GM19324 (cell line): ENCODE data around the gene ACSBG1.

Experiments used
- ATAC-seq: cut with Tn5 transposase; IDR thresholded peaks from one replicate; pipeline ENCODE4 v1.9.1; 2021; ENCODE audit warnings: mild to moderate bottlenecking, moderate library complexity; ENCODE audit not compliant: unreplicated experiment, low FRiP score

ACSBG1 gene

GRCh38 chr15:78224023-78224411 is 10.3 kb downstream of the ACSBG1 start:
- ATAC-seq = no peak

- no peak for ATAC-seq
Observed at GRCh38 chr15:78223396-78224022, 10.9 kb downstream of the ACSBG1 start.

- no peak for ATAC-seq
Observed at GRCh38 chr15:78222745-78223395, 11.5 kb downstream of the ACSBG1 start.

GRCh38 chr15:78220713-78221112 is 13.7 kb downstream of the ACSBG1 start:
- ATAC-seq = no peak

- no peak for ATAC-seq
Observed at GRCh38 chr15:78216276-78217104, 17.9 kb downstream of the ACSBG1 start.

- no peak for ATAC-seq
Observed at GRCh38 chr15:78213956-78214355, 20.4 kb downstream of the ACSBG1 start.

GRCh38 chr15:78213425-78213750 is 21.0 kb downstream of the ACSBG1 start:
- no peak for ATAC-seq

- no peak for ATAC-seq
Observed at GRCh38 chr15:78212546-78213424, 21.6 kb downstream of the ACSBG1 start.

GRCh38 chr15:78212008-78212407 is 22.4 kb downstream of the ACSBG1 start:
- no peak for ATAC-seq

- ATAC-seq = no peak
Observed at GRCh38 chr15:78211189-78211921, 23.0 kb downstream of the ACSBG1 start.

- ATAC-seq = no peak
Observed at GRCh38 chr15:78210349-78210717, 24.0 kb downstream of the ACSBG1 start.

- no peak for ATAC-seq
Observed at GRCh38 chr15:78209646-78210348, 24.6 kb downstream of the ACSBG1 start.

- ATAC-seq = no peak
Observed at GRCh38 chr15:78208887-78209645, 25.3 kb downstream of the ACSBG1 start.

GRCh38 chr15:78208341-78208844 is 26.0 kb downstream of the ACSBG1 start:
- ATAC-seq = no peak

- ATAC-seq = no peak
Observed at GRCh38 chr15:78207641-78208340, 26.6 kb downstream of the ACSBG1 start.

- ATAC-seq = no peak
Observed at GRCh38 chr15:78207110-78207458, 27.3 kb downstream of the ACSBG1 start.

- ATAC-seq = no peak
Observed at GRCh38 chr15:78206326-78207109, 27.8 kb downstream of the ACSBG1 start.
